NCI-H82 treated with DMSO at 0.1 percent for 48 hours (cell line): Measurements from ENCODE around the gene PTGER2.

ENCODE experiments used
- DNase-seq: peaks from one replicate; lab custom pipeline; 2025; ENCODE audit not compliant: unreplicated experiment; lab: John Stamatoyannopoulos, UW

The PTGER2 gene

DNA sequence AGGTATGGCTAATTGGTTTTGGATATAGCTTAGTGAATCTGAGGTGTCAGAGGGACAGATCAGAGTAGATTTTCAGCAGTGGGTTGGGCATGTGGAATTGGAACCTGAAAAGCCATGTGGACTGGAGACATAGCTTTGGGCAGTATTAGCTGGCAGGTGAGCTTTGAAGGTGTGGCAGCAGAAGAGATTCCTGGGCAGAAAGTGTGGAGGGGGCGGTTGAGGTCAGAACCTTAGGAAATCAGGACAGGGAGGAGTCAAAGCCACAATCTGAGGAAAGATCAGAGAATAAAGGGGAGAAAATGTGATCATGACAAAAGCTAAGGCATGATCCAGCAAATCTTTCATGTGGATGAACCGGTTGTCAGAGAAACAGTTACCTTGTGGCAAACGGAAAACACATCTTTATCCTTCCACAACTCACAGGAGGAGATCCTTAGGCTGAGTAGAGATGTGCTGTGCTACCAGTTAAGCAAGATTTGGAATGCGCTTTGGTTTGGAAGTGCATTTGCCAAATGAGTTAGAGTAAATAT is 56.4 kb downstream of the PTGER2 start:
- DNase-seq = no peak

DNA sequence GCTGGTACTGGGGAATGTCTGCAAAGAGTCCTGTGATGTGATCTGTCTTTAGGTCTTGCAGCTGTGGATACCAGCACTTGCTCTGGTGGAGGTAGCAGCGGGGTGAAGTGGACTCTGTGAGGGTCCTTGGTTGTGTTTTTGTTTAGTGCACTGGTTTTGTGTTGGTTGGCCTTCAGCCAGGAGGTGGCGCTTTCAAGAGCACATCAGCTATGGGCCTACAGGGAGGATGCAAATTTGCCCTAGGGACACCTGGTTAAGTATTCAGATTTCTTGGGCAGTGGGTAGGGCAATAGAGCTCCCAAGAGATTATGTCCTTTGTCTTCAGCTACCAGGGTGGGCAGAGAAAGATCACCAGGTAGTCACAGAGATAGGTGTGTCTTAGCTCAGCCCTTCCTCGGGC is 63.8 kb downstream of the PTGER2 start:
- no peak for DNase-seq
